Measurements from ENCODE around the gene TVP23A.
"Not testable (repeated sequence)": the region's sequence is repeated elsewhere in the genome, so short reads cannot be mapped to it uniquely, and the experiment has no call there.

Gene TVP23A

DNA sequence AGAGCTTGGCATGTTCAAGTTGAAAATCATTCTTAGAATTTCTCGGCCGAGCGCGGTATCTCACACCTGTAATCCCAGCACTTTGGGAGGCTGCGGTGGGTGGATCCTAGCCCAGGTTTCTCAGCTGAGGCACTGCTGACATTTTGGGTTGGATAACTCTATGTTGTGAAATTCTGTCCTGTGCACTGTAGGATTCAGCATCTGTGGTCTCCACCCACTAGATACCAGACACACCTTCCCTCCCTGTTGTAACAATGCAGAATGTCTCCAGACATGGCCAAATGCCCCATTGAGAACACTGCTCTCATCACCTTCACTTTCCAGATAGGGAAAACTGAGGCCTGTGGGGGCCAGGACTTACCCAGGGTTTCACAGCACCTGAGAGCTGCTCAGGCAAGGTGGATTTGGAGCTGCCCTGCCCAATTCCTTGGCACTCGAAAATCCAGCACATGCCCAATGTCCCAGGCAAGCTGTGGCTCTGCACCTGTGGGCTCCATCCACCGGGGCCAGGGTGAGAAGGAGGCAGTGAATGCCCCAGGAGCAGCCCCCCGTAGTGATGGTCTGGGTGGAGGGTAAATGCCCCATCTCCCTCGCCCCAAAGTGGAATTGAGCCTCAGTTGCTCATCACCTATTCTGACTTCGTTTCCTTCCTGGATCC lies 20.2 kb upstream of the TVP23A start:
- TF ChIP-seq POLR2A (IDR thresholded peaks at IDR 0.05; ENCODE audit: low read depth, low read length) (no peak), SPI1 (IDR thresholded peaks at IDR 0.05; ENCODE audit: low read depth, low read length) (no peak), PAX5 (IDR thresholded peaks at IDR 0.05; ENCODE audit: insufficient read depth, low read length, severe bottlenecking) (no peak), POLR2AphosphoS5 (IDR thresholded peaks at IDR 0.05; ENCODE audit: low read depth, low read length) (no peak), TAF1 (IDR thresholded peaks at IDR 0.05; ENCODE audit: low read depth, low read length) (no peak), POU2F2 (IDR thresholded peaks at IDR 0.05; ENCODE audit: low read depth, low read length) (no peak)
- DNase-seq (ENCODE audit: insufficient read length, low spot score) = no peak
- FAIRE-seq = no peak

DNA sequence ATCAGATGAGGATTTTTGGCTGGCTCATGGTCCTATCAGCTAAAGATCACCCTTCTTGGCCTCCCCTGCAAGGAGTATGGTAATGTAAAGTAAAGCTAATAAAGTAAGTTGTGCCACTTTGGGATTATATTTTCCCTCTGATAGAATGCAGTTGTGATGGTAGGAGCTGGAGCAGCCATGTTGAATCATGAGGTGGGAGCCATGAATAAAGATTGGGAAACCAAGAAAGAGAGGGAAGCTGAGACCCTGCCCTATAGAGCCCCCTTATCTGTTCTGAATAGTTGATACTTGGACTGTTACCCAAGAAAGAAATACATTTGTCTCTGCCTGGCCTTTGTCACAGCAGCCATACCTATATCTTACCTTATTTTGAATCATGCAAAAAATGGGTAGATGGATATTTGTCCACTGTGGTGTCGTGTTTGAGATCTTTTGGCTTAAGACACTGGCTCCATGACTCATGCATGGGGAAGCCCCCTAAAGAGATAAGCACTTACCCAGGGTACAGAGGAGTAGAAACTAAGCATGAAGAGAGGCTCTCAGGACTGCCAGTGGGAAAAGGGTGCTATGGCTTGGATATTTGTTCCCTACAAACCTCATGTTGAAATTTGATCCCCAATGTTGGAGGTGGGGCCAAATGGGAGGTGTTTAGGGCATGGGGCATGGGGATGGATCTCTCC lies 17.7 kb upstream of the TVP23A start:
- TF ChIP-seq SPI1 (IDR thresholded peaks at IDR 0.05; ENCODE audit: low read depth, low read length) = no peak
- TF ChIP-seq POLR2AphosphoS5 (IDR thresholded peaks at IDR 0.05; ENCODE audit: low read depth, low read length) = no peak
- no peak for TF ChIP-seq POU2F2 (IDR thresholded peaks at IDR 0.05; ENCODE audit: low read depth, low read length)
- TF ChIP-seq PAX5 (IDR thresholded peaks at IDR 0.05; ENCODE audit: insufficient read depth, low read length, severe bottlenecking) = no peak
- TF ChIP-seq TAF1 (IDR thresholded peaks at IDR 0.05; ENCODE audit: low read depth, low read length) = no peak
- no peak for FAIRE-seq
- no peak for DNase-seq (ENCODE audit: insufficient read length, low spot score)

DNA sequence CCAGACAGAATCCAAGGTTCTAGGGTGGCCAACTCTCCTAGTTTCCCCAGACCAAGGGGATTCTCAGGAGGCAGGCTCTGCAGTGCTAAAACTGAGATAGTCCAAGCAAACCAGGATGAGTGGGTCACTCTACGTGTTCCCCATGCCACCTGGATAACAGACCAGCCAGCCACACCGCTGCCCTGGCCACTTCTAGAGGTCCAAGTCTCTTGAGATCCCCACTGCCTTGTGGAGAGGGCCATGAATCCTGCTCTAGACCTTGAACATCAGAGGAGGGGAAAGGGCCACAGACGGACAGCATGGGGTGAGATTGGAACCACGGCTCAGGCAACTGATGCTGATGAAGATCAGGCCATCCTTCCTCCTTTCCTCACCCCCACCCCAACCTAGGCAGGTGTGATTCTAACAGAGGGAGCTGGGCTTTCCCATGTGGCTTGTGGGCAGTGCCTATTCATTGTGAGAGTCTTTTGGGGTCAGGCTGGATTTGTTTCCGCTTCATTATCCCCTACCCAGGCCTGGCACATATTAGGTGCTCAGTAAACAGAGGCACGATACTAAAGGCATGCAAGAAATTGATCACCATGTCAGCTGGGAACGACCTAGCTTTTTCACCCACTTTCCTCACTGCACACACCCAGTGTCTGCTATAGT lies 16.8 kb upstream of the TVP23A start:
- FAIRE-seq (peak; percentile 93), DNase-seq (ENCODE audit: insufficient read length, low spot score) (no peak)
- no peak for TF ChIP-seq TAF1 (IDR thresholded peaks at IDR 0.05; ENCODE audit: low read depth, low read length)
- TF ChIP-seq PAX5 (IDR thresholded peaks at IDR 0.05; ENCODE audit: insufficient read depth, low read length, severe bottlenecking) = peak; percentile 87
- TF ChIP-seq POU2F2 (IDR thresholded peaks at IDR 0.05; ENCODE audit: low read depth, low read length) = peak; percentile 70

DNA sequence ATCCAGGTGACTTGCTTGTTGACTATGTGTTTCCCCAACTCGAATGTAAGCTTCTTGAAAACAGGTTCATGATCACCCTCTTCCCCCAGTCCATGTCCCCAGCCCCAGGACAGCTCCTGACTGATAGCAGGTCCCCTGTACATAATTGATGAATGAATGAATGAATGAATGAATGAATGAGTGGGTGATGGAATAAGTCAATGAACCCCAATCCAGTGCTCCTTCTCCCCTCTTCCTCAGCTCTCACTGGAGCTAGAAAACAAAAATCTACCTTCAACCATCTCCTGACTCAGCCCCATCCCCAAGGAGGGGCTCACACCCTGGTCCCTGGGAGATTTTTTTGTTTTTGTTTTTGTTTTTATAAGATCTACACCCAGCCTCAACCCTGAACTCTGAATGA lies 16.2 kb upstream of the TVP23A start:
- TF ChIP-seq PAX5 (IDR thresholded peaks at IDR 0.05; ENCODE audit: insufficient read depth, low read length, severe bottlenecking) (no peak), POU2F2 (IDR thresholded peaks at IDR 0.05; ENCODE audit: low read depth, low read length) (no peak), TAF1 (IDR thresholded peaks at IDR 0.05; ENCODE audit: low read depth, low read length) (no peak), POLR2A (IDR thresholded peaks at IDR 0.05; ENCODE audit: low read depth, low read length) (no peak), POLR2AphosphoS5 (IDR thresholded peaks at IDR 0.05; ENCODE audit: low read depth, low read length) (no peak), SPI1 (IDR thresholded peaks at IDR 0.05; ENCODE audit: low read depth, low read length) (no peak)
- DNase-seq (ENCODE audit: insufficient read length, low spot score) = no peak
- FAIRE-seq = peak; percentile 58

DNA sequence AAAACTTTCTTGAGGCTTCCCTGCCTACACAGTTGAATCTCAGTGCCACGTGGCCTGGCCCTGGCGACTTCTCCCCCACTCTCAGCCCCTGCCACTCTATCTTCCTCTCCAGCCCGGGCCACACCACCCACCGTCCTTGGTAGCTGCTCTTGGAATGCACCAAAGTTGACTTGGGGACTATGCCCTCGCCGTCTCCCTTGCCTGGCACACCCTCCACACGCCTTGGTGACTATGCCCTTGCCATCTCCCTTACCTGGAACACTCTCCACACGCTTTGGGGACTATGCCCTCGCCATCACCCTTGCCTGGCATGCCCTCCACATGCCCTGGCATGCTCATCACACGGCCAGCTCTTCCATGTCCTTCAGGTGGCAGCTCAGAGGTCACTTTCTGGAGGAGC lies 15.5 kb upstream of the TVP23A start:
- DNase-seq (ENCODE audit: insufficient read length, low spot score) (no peak), FAIRE-seq (peak; percentile 66)
- TF ChIP-seq SPI1 (IDR thresholded peaks at IDR 0.05; ENCODE audit: low read depth, low read length) = no peak
- no peak for TF ChIP-seq POLR2AphosphoS5 (IDR thresholded peaks at IDR 0.05; ENCODE audit: low read depth, low read length)
- no peak for TF ChIP-seq TAF1 (IDR thresholded peaks at IDR 0.05; ENCODE audit: low read depth, low read length)
- no peak for TF ChIP-seq POU2F2 (IDR thresholded peaks at IDR 0.05; ENCODE audit: low read depth, low read length)
- no peak for TF ChIP-seq POLR2A (IDR thresholded peaks at IDR 0.05; ENCODE audit: low read depth, low read length)
- TF ChIP-seq PAX5 (IDR thresholded peaks at IDR 0.05; ENCODE audit: insufficient read depth, low read length, severe bottlenecking) = no peak

DNA sequence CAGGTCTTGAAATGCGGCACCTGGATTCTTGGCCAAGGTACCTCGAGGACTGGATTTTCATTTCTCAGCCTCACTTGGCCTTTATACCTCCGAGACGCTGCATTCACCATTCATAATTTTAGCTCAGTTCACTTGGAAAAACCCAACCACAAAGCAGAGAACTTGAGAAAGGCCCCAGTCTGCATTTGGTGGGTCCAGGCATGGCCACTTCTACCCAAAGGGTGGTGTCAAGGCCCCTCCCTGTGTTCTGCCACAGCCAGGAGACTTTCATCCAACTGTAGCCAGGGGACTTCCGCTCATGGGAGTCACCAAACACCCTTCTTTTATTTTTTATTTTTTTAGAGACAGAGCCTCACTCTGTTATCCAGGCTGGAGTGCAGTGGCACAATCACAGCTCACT lies 14.7 kb upstream of the TVP23A start:
- FAIRE-seq = no peak

DNA sequence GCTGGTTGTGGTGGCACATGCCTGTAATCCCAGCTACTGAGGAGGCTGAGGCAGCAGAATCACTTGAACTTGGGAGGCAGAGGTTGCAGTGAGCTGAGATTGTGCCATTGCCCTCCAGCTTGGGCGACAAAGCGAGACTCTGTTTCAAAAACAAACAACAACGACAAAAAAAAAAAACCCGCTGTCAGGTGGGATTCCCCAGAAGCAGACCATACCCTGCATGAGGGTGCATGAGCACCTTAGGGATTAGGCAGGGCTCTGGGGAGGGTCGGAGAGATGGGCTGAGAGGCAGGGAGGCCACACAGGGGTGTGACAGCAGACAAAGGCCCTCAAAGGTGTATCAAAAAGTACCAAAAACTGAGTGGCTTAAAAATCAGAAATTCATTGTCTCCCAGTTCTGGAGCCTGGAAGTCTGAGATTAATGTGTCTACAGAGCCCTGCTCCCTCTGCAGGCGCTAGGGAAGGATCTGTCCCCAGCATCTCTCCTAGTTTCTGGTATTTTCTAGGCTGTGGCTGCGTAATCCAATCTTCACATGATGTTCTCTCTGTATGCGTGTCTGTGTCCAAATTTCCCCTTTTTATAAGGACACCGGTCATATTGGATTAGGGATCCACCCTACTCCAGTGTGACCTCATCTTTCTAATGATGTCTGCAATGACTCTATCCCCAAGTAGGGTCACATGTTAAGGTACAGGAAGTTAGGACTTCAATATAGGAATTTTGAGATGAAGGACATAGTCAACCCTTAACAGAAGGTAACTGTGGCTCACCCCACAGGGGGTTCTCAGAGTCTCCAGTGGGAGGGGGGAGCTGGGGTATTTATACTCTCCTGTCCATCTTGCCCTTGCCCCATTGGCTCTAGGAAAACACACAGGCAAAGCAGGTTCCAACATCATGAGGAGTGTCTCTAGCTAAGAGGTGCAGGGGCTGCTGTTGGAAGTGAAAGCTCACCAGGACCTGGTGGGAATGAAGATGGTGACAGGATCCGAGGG lies 13.6 kb upstream of the TVP23A start:
- FAIRE-seq (no peak), DNase-seq (ENCODE audit: insufficient read length, low spot score) (no peak)
- TF ChIP-seq TAF1 (IDR thresholded peaks at IDR 0.05; ENCODE audit: low read depth, low read length) = no peak

More for the DNA sequence above, 14.7 kb upstream of the TVP23A start:
- no peak for DNase-seq (ENCODE audit: insufficient read length, low spot score)
- TF ChIP-seq POLR2AphosphoS5 (IDR thresholded peaks at IDR 0.05; ENCODE audit: low read depth, low read length) (no peak), SPI1 (IDR thresholded peaks at IDR 0.05; ENCODE audit: low read depth, low read length) (no peak), PAX5 (IDR thresholded peaks at IDR 0.05; ENCODE audit: insufficient read depth, low read length, severe bottlenecking) (no peak), POLR2A (IDR thresholded peaks at IDR 0.05; ENCODE audit: low read depth, low read length) (no peak), TAF1 (IDR thresholded peaks at IDR 0.05; ENCODE audit: low read depth, low read length) (no peak), POU2F2 (IDR thresholded peaks at IDR 0.05; ENCODE audit: low read depth, low read length) (no peak)

DNA sequence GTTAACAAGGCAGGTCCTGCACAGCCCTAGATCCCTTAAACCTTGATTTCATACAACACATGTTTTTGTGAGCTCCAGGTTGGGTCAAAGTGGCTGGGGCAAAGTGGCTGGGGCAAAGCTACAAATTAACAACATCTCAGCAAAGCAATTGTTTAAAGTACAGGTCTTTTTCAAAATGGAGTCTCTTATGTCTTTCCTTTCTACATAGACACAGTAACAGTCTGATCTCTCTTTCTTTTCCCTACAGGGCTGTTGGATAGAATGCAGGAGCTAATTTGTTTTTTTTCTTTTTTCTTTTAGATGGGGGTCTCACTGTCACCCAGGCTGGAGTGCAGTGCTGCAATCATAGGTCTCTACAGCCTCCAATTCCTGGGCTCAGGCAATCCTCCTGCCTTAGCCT lies 11.6 kb upstream of the TVP23A start:
- FAIRE-seq; DNase-seq (ENCODE audit: insufficient read length, low spot score): not testable (repeated sequence)

DNA sequence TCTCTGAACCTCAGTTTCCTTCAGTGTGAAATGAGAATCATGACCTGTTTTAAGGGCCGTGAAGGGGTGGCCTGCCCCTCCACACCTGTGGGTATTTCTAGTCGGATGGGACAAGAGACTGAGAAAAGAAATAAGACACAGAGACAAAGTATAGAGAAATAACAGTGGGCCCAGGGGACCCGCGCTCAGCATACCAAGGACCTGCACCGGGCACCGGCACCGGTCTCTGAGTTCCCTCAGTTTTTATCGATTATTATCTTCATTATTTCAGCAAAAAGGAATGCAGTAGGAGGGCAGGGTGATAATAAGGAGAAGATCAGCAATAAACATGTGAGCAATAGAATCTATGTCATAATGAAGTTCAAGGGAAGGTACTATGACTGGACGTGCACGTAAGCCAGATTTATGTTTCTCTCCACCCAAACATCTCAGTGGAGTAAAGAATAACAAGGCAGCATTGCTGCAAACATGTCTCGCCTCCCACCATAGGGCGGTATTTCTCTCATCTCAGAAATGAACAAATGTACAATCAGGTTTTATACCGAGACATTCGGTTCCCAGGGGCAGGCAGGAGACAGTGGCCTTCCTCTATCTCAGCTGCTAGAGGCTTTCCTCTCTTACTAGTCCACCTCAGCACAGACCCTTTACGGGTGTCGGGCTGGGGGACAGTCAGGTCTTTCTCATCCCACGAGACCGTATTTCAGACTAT lies 10.9 kb upstream of the TVP23A start:
- FAIRE-seq; DNase-seq (ENCODE audit: insufficient read length, low spot score): not testable (repeated sequence)
